Lower leg skin (tissue), 4 donors: ENCODE data around the gene ZNF213. TPM values are rescaled to one million over a fixed set of nuclear protein-coding genes. Genes with fewer than 3 reads are reported as not detected.
"Not testable (repeated sequence)": the region's sequence is repeated elsewhere in the genome, so short reads cannot be mapped to it uniquely, and the experiment has no call there.

ENCODE experiments used
- DNase-seq, 2 donors: peaks; one replicate each; pipeline ENCODE4 v3.0.0-alpha.2; 2019; ENCODE audit warnings: low spot score in 2 of 2
- H3K4me3 ChIP-seq: fragments of 200-600 bp; sonication (generic); 2 replicates; pipeline ENCODE4 v1.5.1; 2017; ENCODE audit warnings: mild to moderate bottlenecking, low read depth; ENCODE audit not compliant: poor library complexity, severe bottlenecking
- CTCF ChIP-seq, 3 donors: fragments of 450-650 bp; IDR thresholded peaks; one replicate each; pipeline ENCODE4 v1.5.1; 2016; ENCODE audit warnings: antibody characterized with exemption in 3 of 3, mild to moderate bottlenecking in 3 of 3, moderate library complexity in 2 of 3
- POLR2A ChIP-seq, 2 donors: fragments of 450-650 bp; IDR thresholded peaks; one replicate each; pipeline ENCODE4 v1.6.1; 2016 to 2017; ENCODE audit warnings: antibody characterized with exemption in 2 of 2, mild to moderate bottlenecking in 1 of 2, moderate library complexity in 1 of 2
- WGBS, 2 donors: methylation state at CpG; one replicate each; pipeline ENCODE4 v1.1.5; 2018; 5-methylcytosine and 5-hydroxymethylcytosine counted together
- intact Hi-C: fragments of 100-400 bp; cut with DNase I; formaldehyde crosslinking; loops from one replicate; pipeline ENCODE4 v1.15.0; 2023; ENCODE audit warnings: low total_unique reads
- total RNA-seq, 4 donors: library from RNA; depleted of rRNA; stranded (reverse); fragments of >200 nt; gene quantifications; one replicate each; pipeline ENCODE4 v1.1.0, GENCODE V29; 2016

Gene ZNF213
- total RNA-seq, 4 donors from 2014 or later, result 10.7 to 18.0 (median 14.6) TPM

- intact Hi-C loops, result no loop called here
- peak overlapping the region; percentile 94 for H3K4me3 ChIP-seq
- whole genome bisulfite sequencing, 2 donors, result 12% methylated on average over 7 of the region's 7 CpGs
- TF ChIP-seq POLR2A (IDR thresholded peaks at IDR 0.05) (no peak), CTCF (IDR thresholded peaks at IDR 0.05) (no peak)
- no peak for DNase-seq
Observed at GRCh38 chr16:3133844-3134243, 985 bp upstream of the ZNF213 start.

GRCh38 chr16:3135126-3135715 is 392 bp downstream of the ZNF213 start:
- no peak for TF ChIP-seq CTCF (IDR thresholded peaks at IDR 0.05)
- TF ChIP-seq POLR2A (IDR thresholded peaks at IDR 0.05), result no peak
- DNase-seq, result no peak
- peak overlapping the region; percentile 89 for H3K4me3 ChIP-seq
- WGBS, 2 donors, result 0% methylated on average over 30 to 41 of the region's 43 CpGs
- intact Hi-C loops, result no loop called here

GRCh38 chr16:3137267-3137666 is 2.4 kb downstream of the ZNF213 start:
- DNase-seq, result no peak
- WGBS, 2 donors, result 89 to 91% methylated on average over 11 to 13 of the region's 13 CpGs
- TF ChIP-seq POLR2A (IDR thresholded peaks at IDR 0.05) (no peak), CTCF (IDR thresholded peaks at IDR 0.05) (no peak)
- intact Hi-C loops, result no loop called here
- H3K4me3 ChIP-seq, result no peak overlapping the region

GRCh38 chr16:3138342-3138741 is 3.5 kb downstream of the ZNF213 start:
- TF ChIP-seq POLR2A (IDR thresholded peaks at IDR 0.05), result no peak
- no peak for TF ChIP-seq CTCF (IDR thresholded peaks at IDR 0.05)
- WGBS, 2 donors, result 84 to 89% methylated on average over 21 of the region's 21 CpGs
- no peak overlapping the region for H3K4me3 ChIP-seq
- intact Hi-C loops, result no loop called here
- DNase-seq, result no peak

GRCh38 chr16:3138823-3139426 is 4.1 kb downstream of the ZNF213 start:
- no peak for TF ChIP-seq CTCF (IDR thresholded peaks at IDR 0.05)
- TF ChIP-seq POLR2A (IDR thresholded peaks at IDR 0.05), result no peak
- intact Hi-C loops, result no loop called here
- WGBS, 2 donors, result 78 to 80% methylated on average over 14 of the region's 14 CpGs

GRCh38 chr16:3139561-3139960 is 4.7 kb downstream of the ZNF213 start:
- DNase-seq, intact Hi-C loops, H3K4me3 ChIP-seq: not testable (repeated sequence)
- WGBS, 2 donors, result 79 to 89% methylated on average over 9 of the region's 9 CpGs

More at GRCh38 chr16:3138823-3139426, 4.1 kb downstream of the ZNF213 start:
- H3K4me3 ChIP-seq, result no peak overlapping the region
- no peak for DNase-seq
